Measurements from ENCODE around the gene KRTAP4-8.
"Not testable (repeated sequence)": the region's sequence is repeated elsewhere in the genome, so short reads cannot be mapped to it uniquely, and the experiment has no call there.

KRTAP4-8 gene

DNA sequence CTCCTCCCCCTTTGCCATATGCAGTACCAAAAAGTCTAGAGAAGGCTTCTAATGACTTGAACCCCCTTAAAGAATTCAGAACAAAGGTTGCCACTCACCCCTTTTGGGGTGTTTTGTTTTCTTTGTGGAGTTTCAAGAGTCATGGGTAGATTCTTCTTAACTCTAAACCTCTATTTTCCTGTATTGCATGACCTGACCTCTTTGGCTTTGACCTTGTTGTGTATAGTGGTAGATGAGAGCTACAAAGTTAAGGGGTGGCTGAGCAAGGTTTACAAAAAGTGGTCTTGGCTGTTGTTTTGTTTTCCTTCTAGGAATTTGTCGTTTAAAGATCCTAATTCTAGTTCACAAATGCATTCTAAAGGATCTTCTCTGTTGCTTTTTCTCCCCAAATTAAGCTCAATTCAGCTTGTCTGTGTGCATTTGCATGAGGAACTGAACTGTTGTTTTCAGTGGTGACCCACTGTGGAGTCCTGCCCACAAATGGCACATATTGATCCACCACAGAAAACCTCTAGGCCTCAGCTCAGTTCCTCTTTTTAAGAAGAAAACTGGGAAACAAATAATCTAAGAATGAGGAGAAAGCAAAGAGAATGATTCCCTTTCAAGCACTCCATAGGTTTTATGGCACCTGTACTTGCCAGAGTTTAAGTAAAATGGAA is 10.9 kb upstream of the KRTAP4-8 start:
- not testable (repeated sequence) for DNase-seq (ENCODE audit: low spot score)

DNA sequence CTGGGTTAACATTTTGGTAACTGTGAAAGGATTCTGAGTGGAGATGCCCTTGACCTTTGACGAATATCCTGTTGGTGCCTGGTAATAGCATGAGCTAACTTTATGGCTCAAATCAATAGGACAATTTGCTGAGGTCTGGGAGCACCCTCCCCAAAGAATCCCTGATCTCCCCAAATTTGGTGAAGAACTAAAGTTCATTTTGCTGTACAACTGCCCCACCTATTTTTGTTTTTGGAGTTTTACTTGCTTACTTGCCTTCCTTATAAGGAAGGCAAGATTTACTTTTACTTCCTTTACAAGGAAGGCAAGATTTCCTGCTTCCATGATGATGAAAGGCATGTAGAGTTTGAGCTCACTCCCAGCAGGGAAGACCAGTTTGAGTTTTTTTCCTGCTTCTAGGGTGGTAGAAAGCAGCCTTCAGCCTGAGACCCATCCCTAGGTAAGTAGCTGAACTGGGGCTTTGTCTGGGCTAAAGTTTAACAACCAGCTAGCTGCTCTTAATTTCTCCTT is 10.1 kb upstream of the KRTAP4-8 start:
- DNase-seq (ENCODE audit: low spot score), result no peak

GRCh38 chr17:41105347-41105746 is 7.4 kb upstream of the KRTAP4-8 start, which contains the start of gene KRTAP4-9:
KRTAP4-9 (plus strand) TSS chr17:41105389; CDS start chr17:41105389, 0 bp downstream.
- DNase-seq (ENCODE audit: low spot score), result not testable (repeated sequence)

- DNase-seq (ENCODE audit: low spot score), result not testable (repeated sequence)
Measured at GRCh38 chr17:41104386-41105038, 6.6 kb upstream of the KRTAP4-8 start.

- no peak for DNase-seq (ENCODE audit: low spot score)
Measured at GRCh38 chr17:41103896-41104295, 6.0 kb upstream of the KRTAP4-8 start.

GRCh38 chr17:41101586-41102259 is 3.8 kb upstream of the KRTAP4-8 start, which contains the start of gene KRTAP4-16:
KRTAP4-16 (minus strand) TSS chr17:41102209; CDS start chr17:41102209, 0 bp downstream.
- no peak for DNase-seq (ENCODE audit: low spot score)

GRCh38 chr17:41099682-41100480 is 1.9 kb upstream of the KRTAP4-8 start:
- not testable (repeated sequence) for DNase-seq (ENCODE audit: low spot score)

- peak; percentile 7 for DNase-seq (ENCODE audit: low spot score)
Measured at GRCh38 chr17:41098481-41098880, 539 bp upstream of the KRTAP4-8 start.

GRCh38 chr17:41096055-41096454 is 1.9 kb downstream of the KRTAP4-8 start:
- DNase-seq (ENCODE audit: low spot score), result no peak

GRCh38 chr17:41088760-41089352 is 9.1 kb downstream of the KRTAP4-8 start:
- not testable (repeated sequence) for DNase-seq (ENCODE audit: low spot score)

DNA sequence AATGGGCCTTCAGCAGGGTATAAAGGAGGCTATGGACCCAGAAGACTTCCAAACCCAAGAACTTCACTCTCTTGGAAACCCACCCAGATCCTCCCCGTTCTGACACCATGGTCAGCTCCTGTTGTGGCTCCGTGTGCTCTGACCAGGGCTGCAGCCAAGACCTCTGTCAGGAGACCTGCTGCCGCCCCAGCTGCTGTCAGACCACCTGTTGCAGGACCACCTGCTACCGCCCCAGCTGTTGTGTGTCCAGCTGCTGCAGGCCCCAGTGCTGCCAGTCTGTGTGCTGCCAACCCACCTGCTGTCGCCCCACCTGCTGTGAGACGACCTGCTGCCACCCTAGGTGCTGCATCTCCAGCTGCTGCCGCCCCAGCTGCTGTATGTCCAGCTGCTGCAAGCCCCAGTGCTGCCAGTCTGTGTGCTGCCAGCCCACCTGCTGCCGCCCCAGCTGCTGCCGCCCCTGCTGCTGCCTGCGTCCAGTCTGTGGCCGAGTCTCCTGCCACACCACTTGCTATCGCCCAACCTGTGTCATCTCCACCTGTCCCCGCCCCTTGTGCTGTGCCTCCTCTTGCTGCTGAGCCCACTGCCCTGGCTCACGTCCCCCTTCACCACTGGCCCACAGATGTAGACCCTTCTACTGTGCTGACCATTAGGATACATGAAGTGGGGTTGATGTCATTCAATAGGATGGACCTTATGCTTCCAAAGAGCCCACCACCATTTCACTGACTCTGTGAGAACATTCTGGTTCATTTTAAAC is 13.7 kb downstream of the KRTAP4-8 start, which contains the start of gene KRTAP4-7:
KRTAP4-7 (plus strand) TSS at position 51 of the 757 bp plus-strand sequence; CDS start at position 108, 57 bp downstream.
- DNase-seq (ENCODE audit: low spot score), result not testable (repeated sequence)

GRCh38 chr17:41083427-41083826 is 14.5 kb downstream of the KRTAP4-8 start:
- not testable (repeated sequence) for DNase-seq (ENCODE audit: low spot score)

GRCh38 chr17:41082626-41083025 is 15.3 kb downstream of the KRTAP4-8 start:
- no peak for DNase-seq (ENCODE audit: low spot score)

GRCh38 chr17:41076788-41077187 is 21.2 kb downstream of the KRTAP4-8 start:
- DNase-seq (ENCODE audit: low spot score), result no peak

GRCh38 chr17:41073676-41074075 is 24.3 kb downstream of the KRTAP4-8 start:
- no peak for DNase-seq (ENCODE audit: low spot score)

DNA sequence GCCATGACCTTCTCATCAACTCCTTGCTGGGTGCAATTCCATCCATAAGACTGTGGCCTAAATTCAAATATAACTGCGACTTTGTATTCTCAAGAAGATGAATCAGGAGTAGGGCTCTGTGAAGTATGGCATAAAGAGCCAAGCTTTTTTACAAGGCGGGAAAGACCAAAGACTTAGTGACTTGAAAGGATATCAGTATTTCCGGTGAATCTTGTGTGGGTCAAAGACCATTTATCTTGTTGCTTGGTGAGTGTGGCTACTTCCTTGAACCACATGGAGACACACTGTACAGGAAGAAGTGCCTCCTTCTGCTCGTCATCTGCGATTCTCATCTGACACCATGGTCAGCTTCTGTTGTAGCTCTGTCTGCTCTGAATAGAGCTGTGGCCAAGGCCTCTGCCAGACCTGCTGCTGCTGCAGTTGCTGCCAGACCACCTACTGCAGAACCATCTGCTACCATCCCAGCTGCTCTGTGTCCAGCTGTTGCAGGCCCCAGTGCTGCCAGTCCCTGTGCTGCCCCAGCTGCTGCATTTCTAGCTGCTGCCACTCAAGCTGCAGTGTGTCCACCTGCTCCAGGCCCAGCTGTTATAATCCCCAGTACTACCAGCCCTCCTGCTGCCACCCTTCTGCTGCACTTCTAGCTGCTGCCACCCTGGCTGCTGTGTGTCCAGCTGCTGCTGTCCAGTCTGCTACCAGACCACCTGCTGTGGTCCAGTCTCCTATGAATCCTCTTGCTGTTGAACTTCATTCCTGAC is 26.2 kb downstream of the KRTAP4-8 start:
- no peak for DNase-seq (ENCODE audit: low spot score)

DNA sequence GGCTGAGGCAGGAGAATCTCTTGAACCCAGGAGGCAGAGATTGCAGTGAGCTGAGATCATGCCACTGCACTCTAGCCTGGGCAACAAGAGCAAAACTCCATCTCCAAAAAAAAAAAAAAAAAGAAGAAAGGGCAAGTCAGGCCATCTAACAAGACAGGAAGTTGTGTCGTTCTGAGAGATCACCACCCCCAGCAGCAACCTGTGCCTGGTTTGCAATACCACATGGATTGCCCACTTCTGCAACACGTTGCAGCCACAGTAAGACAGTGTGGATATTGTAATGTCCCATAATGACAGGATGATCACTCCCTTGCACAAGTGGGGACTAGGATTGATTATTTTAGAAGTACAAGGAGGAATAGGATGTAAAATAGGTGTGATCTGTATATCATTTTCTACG is 28.9 kb downstream of the KRTAP4-8 start:
- no peak for DNase-seq (ENCODE audit: low spot score)

DNA sequence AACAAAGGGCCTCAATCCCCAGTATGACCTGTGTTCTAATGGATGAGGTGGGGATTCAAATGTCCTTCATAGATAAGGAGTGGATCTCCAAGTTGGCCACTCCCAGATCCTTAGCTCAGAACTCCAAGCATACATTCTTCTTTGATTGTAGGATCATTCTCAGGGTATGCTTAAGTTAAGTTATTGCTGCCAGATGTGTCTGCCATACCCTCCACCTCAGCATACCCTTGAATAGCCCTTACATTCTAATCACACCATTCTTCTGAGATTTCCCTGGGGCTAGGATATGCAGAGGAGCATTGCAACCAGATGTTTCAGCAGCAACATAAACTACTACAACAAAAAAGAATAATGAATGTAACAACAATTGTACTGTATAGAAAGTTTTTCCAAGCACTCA is 30.7 kb downstream of the KRTAP4-8 start:
- DNase-seq (ENCODE audit: low spot score), result no peak

DNA sequence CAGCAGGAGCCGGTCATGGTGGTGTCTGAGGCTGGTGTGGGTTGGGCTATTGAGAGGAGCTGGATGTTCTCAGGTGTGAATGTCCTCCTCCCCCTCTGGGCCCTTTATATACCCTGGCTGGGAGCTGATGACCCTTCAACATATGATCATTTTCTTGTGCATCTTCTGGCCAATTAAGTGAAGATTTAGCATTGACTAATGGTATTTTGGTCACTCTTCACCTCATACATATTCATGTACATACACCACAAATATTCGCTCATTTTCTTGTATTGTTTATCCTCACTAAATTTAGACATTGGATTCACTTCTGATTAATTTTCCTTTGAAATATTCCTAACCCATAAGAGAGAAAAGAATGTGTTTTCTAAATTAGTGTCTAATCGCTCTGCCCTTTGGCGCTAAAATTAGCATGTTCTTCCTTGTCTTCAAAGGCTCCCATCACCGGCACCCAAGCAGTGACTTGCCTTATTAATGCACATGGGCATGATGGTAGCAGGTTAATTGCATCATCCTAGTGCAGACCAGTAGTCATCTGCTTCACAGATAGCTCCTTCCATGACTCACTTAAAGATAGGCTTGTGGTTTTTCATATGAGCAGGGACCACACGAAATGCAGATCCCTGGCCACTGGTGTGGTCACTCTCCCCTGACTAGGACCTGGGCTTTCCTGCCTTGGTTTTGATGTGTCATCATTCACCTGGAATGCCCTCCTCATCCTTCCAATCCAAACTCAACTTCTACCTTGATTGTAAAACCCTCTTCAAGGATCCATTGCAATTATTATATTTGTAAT is 31.9 kb downstream of the KRTAP4-8 start, which contains the start of gene KRTAP2-4:
KRTAP2-4 (minus strand) TSS at position 51 of the 796 bp plus-strand sequence; CDS start at position 17, 34 bp downstream.
- DNase-seq (ENCODE audit: low spot score), result peak; percentile 78
